Measurements from ENCODE around the gene SPATA22. TPM values are rescaled to one million over a fixed set of nuclear protein-coding genes. Genes with fewer than 3 reads are reported as not detected.
A peak's percentile ranks its signal among the peaks of the same experiment; 100 is the strongest.

The SPATA22 gene
- total and polyA plus RNA-seq, 2 of the 4 experiments (the other 2 are of a cell fraction): 0.18 to 0.29 TPM

DNA sequence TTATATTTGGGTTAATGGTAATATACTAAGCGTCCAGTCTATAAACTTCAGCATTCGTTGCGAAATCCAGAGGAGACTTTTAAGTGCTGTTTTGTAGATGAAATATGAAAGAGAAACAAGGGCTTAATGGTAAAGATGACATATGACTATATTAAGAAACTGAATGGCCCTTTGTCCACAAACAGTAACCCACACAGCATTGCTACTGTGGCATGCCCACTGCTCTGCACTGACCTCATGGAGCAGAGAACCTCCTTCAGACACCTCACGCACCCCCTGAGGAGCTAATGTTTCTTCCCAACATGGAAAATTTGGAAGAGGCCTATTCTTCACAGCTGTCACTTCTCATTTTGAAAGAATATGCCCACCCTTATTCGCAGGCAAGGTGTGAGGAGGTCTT, 30.8 kb upstream of the SPATA22 start:
- BruUV-seq (replicated peaks): no TSS peak
- H3K36me3 ChIP-seq (ENCODE audit: control insufficient read depth, insufficient read depth, low read length): no peaks in the 10 kb centered on the region
- TF ChIP-seq BHLHE40 (IDR thresholded peaks at IDR 0.05; ENCODE audit: low read depth, low read length) (no peak), MAFK (IDR thresholded peaks at IDR 0.05; ENCODE audit: low read depth, low read length) (no peak), NFE2L2 (IDR thresholded peaks at IDR 0.05; ENCODE audit: low read depth, low read length) (no peak), SMC3 (IDR thresholded peaks at IDR 0.05; ENCODE audit: low read depth, low read length) (no peak), USF2 (IDR thresholded peaks at IDR 0.05; ENCODE audit: low read depth, low read length) (no peak), CTCF (conservative IDR thresholded peaks at IDR 0.05; ENCODE audit: low read depth, low read length) (no peak), RFX5 (IDR thresholded peaks at IDR 0.05; ENCODE audit: low read depth, low read length) (no peak), CEBPB (IDR thresholded peaks at IDR 0.05; ENCODE audit: low read depth, low read length) (no peak), CHD1 (IDR thresholded peaks at IDR 0.05; ENCODE audit: low read depth, low read length) (no peak), RCOR1 (IDR thresholded peaks at IDR 0.05; ENCODE audit: insufficient replicate concordance, low read length) (no peak), ELK1 (IDR thresholded peaks at IDR 0.05; ENCODE audit: borderline replicate concordance, low read depth, low read length) (no peak), FOS (IDR thresholded peaks at IDR 0.05; ENCODE audit: low read depth, low read length) (no peak), POLR2A (IDR thresholded peaks at IDR 0.05; ENCODE audit: low read depth, low read length) (no peak), MAZ (IDR thresholded peaks at IDR 0.05; ENCODE audit: borderline replicate concordance, low read depth, low read length) (no peak), MXI1 (IDR thresholded peaks at IDR 0.05; ENCODE audit: borderline replicate concordance, low read depth, low read length) (no peak), RAD21 (IDR thresholded peaks at IDR 0.05; ENCODE audit: low read length) (no peak)
- intact Hi-C loops (cut with micrococcal nuclease) (no loop called here), in situ Hi-C loops (cut with MboI; ENCODE audit: low sequenced_read_pairs) (no loop called here), dilution Hi-C loops (cut with HindIII; ENCODE audit: low sequenced_read_pairs, unreplicated experiment) (no loop called here)
- no CpG with 5 or more reads among the region's 5 CpGs for WGBS, 2 experiments (ENCODE audit: extremely low coverage in 2 of 2, insufficient read length in 1 of 2)
- DNase-seq (no peak), ATAC-seq (ENCODE audit: low read depth) (peak; percentile 17; the same call in 1 of the 2 replicates)
- no peak overlapping the region for H3K4me3 ChIP-seq (ENCODE audit: insufficient read depth, low read depth, low read length)
- H3K79me1 ChIP-seq (ENCODE audit: low read depth in 1 of 2, low read length in 2 of 2): no peaks in the 10 kb centered on the region
- no peak overlapping the region for H3K27ac ChIP-seq (ENCODE audit: insufficient read depth, low read length)
- no peak overlapping the region for H3K9ac ChIP-seq (ENCODE audit: low read depth, low read length)
- no peak overlapping the region for H4K8ac ChIP-seq (ENCODE audit: low read depth in 2 of 2, low read length in 2 of 2)
- H3K9me1 ChIP-seq (ENCODE audit: insufficient read depth, low read length): no peaks in the 10 kb centered on the region
- H2BK20ac ChIP-seq (ENCODE audit: low read depth, low read length): no peak overlapping the region
- CTCF ChIA-PET: no interaction called here
- H2BK5ac ChIP-seq (ENCODE audit: low read depth, low read length, poor library complexity, severe bottlenecking): no peak overlapping the region
- H3K4me1 ChIP-seq (ENCODE audit: control insufficient read depth, insufficient read depth, low read length): no peaks in the 10 kb centered on the region
- no peak overlapping the region for H3K23ac ChIP-seq (ENCODE audit: low read depth, low read length)
- no peak overlapping the region for H2AK5ac ChIP-seq (ENCODE audit: low read depth, low read length)
- no peak overlapping the region for H3K56ac ChIP-seq (ENCODE audit: extremely low read depth, insufficient read depth, low read length)
- H3K4me2 ChIP-seq (ENCODE audit: low read depth, low read length): no peak overlapping the region
- POLR2A ChIA-PET (ENCODE audit: unreplicated experiment): no interaction called here
- H3K27me3 ChIP-seq (ENCODE audit: control insufficient read depth, insufficient read depth, low read length): no peaks in the 10 kb centered on the region
- H2AFZ ChIP-seq (replicated peaks; ENCODE audit: low read length, poor library complexity): no peak overlapping the region
- no peak overlapping the region for H4K5ac ChIP-seq (ENCODE audit: low read depth, low read length)
- H3K18ac ChIP-seq (ENCODE audit: low read depth, low read length): no peak overlapping the region
- no peak overlapping the region for H3K14ac ChIP-seq (replicated peaks; ENCODE audit: low read depth, low read length)
- H3K4ac ChIP-seq (ENCODE audit: low read depth, low read length): no peak overlapping the region
- no peaks in the 10 kb centered on the region for H3K9me3 ChIP-seq (ENCODE audit: control insufficient read depth, insufficient read depth, low read length)
- H4K91ac ChIP-seq (ENCODE audit: insufficient read depth, low read depth, low read length): no peak overlapping the region
- H2BK120ac ChIP-seq (ENCODE audit: low read depth, low read length): no peak overlapping the region
- H4K20me1 ChIP-seq (ENCODE audit: insufficient read depth, low read length): no peaks in the 10 kb centered on the region
- no peak overlapping the region for H2AK9ac ChIP-seq (replicated peaks; ENCODE audit: low read depth, low read length, poor library complexity)
- no peak overlapping the region for H2BK15ac ChIP-seq (ENCODE audit: low read depth, low read length)

Measured in IMR-90 (cell line).